NCI-H69 (cell line): ENCODE results near the gene PDZRN4.
"Not testable (repeated sequence)": the region's sequence is repeated elsewhere in the genome, so short reads cannot be mapped to it uniquely, and the experiment has no call there.

Experiments
- DNase-seq: peaks from one replicate; lab custom pipeline; 2025; lab: John Stamatoyannopoulos, UW

The PDZRN4 gene

GRCh38 chr12:41285470-41285869, 97.3 kb downstream of the PDZRN4 start:
- not testable (repeated sequence) for DNase-seq

- peak; percentile 85 for DNase-seq
Observed at GRCh38 chr12:41286426-41286825, 98.3 kb downstream of the PDZRN4 start.

- no peak for DNase-seq
Observed at GRCh38 chr12:41287500-41288141, 99.5 kb downstream of the PDZRN4 start.

- DNase-seq = peak; percentile 87
Observed at GRCh38 chr12:41288142-41288811, 100.2 kb downstream of the PDZRN4 start.

- no peak for DNase-seq
Observed at GRCh38 chr12:41289501-41289900, 101.4 kb downstream of the PDZRN4 start.

- no peak for DNase-seq
Observed at GRCh38 chr12:41293011-41293410, 104.9 kb downstream of the PDZRN4 start.

- DNase-seq = no peak
Observed at GRCh38 chr12:41293461-41293860, 105.3 kb downstream of the PDZRN4 start.

- no peak for DNase-seq
Observed at GRCh38 chr12:41302979-41303403, 114.9 kb downstream of the PDZRN4 start.

- DNase-seq = no peak
Observed at GRCh38 chr12:41304526-41304925, 116.4 kb downstream of the PDZRN4 start.

- peak; percentile 1 for DNase-seq
Observed at GRCh38 chr12:41310367-41310766, 122.2 kb downstream of the PDZRN4 start.

GRCh38 chr12:41311883-41312282, 123.8 kb downstream of the PDZRN4 start:
- no peak for DNase-seq

GRCh38 chr12:41312451-41312850, 124.3 kb downstream of the PDZRN4 start:
- not testable (repeated sequence) for DNase-seq

- no peak for DNase-seq
Observed at GRCh38 chr12:41325336-41325735, 137.2 kb downstream of the PDZRN4 start.

- no peak for DNase-seq
Observed at GRCh38 chr12:41327096-41327895, 139.2 kb downstream of the PDZRN4 start.

- DNase-seq = no peak
Observed at GRCh38 chr12:41333974-41334373, 145.9 kb downstream of the PDZRN4 start.

- DNase-seq = no peak
Observed at GRCh38 chr12:41334390-41334789, 146.3 kb downstream of the PDZRN4 start.

GRCh38 chr12:41336041-41336549, 148.0 kb downstream of the PDZRN4 start:
- DNase-seq = no peak

- no peak for DNase-seq
Observed at GRCh38 chr12:41339784-41340183, 151.7 kb downstream of the PDZRN4 start.

GRCh38 chr12:41344776-41345470, 156.8 kb downstream of the PDZRN4 start:
- peak; percentile 43 for DNase-seq

GRCh38 chr12:41348198-41348597, 160.1 kb downstream of the PDZRN4 start:
- DNase-seq = no peak

- DNase-seq = no peak
Observed at GRCh38 chr12:41356181-41356580, 168.1 kb downstream of the PDZRN4 start.

- DNase-seq = peak; percentile 21
Observed at GRCh38 chr12:41361738-41362137, 173.6 kb downstream of the PDZRN4 start.
